ENCODE results near the gene TMEM42.

- TF ChIP-seq, protein P1, sequence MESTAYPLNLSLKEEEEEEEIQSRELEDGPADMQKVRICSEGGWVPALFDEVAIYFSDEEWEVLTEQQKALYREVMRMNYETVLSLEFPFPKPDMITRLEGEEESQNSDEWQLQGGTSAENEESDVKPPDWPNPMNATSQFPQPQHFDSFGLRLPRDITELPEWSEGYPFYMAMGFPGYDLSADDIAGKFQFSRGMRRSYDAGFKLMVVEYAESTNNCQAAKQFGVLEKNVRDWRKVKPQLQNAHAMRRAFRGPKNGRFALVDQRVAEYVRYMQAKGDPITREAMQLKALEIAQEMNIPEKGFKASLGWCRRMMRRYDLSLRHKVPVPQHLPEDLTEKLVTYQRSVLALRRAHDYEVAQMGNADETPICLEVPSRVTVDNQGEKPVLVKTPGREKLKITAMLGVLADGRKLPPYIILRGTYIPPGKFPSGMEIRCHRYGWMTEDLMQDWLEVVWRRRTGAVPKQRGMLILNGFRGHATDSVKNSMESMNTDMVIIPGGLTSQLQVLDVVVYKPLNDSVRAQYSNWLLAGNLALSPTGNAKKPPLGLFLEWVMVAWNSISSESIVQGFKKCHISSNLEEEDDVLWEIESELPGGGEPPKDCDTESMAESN (CRISPR knock-in tag; conservative IDR thresholded peaks at IDR 0.05), result no peak
- TF ChIP-seq RERE (CRISPR knock-in tag; IDR thresholded peaks at IDR 0.05; ENCODE audit: low read depth) (no peak), CBX5 (CRISPR knock-in tag; IDR thresholded peaks at IDR 0.05; ENCODE audit: borderline replicate concordance) (no peak), ZNF616 (CRISPR knock-in tag; IDR thresholded peaks at IDR 0.05; ENCODE audit: low read depth) (no peak), ZNF557 (CRISPR knock-in tag; IDR thresholded peaks at IDR 0.05) (no peak), BHLHE40 (IDR thresholded peaks at IDR 0.05; ENCODE audit: low read length) (no peak), JUN (CRISPR knock-in tag; IDR thresholded peaks at IDR 0.05) (no peak), USF2 (IDR thresholded peaks at IDR 0.05; ENCODE audit: low read depth, low read length) (no peak), USF2 (CRISPR knock-in tag; IDR thresholded peaks at IDR 0.05; ENCODE audit: borderline replicate concordance) (no peak), CTCF (CRISPR knock-in tag; IDR thresholded peaks at IDR 0.05) (no peak)
- TF ChIP-seq, protein P2, sequence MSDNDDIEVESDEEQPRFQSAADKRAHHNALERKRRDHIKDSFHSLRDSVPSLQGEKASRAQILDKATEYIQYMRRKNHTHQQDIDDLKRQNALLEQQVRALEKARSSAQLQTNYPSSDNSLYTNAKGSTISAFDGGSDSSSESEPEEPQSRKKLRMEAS (IDR thresholded peaks at IDR 0.05), result no peak
Measured at GRCh38 chr3:44831232-44831631, 30.5 kb upstream of the TMEM42 start.
